Activated naive CD8-positive, alpha-beta T cell treated with anti-CD3 and anti-CD28 coated beads, Interleukin-2, amount 50 U/mL, for 24 hours (primary cell): Measurements from ENCODE around the gene ZNF93.
"Not testable (repeated sequence)": the region's sequence is repeated elsewhere in the genome, so short reads cannot be mapped to it uniquely, and the experiment has no call there.

ENCODE experiments used
- ATAC-seq: fragments of 150-1000 bp; cut with Tn5 transposase; one replicate; pipeline ENCODE4 v1.10.0; 2021
- DNase-seq: peaks from one replicate; pipeline ENCODE4 v3.0.0; 2021
- H3K27ac Mint-ChIP-seq: one replicate; pipeline ENCODE4 v1.8.0; 2021; ENCODE audit warnings: mild to moderate bottlenecking, mixed read lengths
- H3K27me3 Mint-ChIP-seq: one replicate; pipeline ENCODE4 v1.8.0; 2021; ENCODE audit warnings: mixed read lengths
- H3K36me3 Mint-ChIP-seq: one replicate; pipeline ENCODE4 v1.8.0; 2021; ENCODE audit warnings: low read depth, mixed read lengths
- H3K4me1 Mint-ChIP-seq: one replicate; pipeline ENCODE4 v1.8.0; 2021; ENCODE audit warnings: mixed read lengths
- H3K4me3 Mint-ChIP-seq: one replicate; pipeline ENCODE4 v1.8.0; 2021; ENCODE audit warnings: mild to moderate bottlenecking, moderate library complexity, mixed read lengths
- H3K9me3 Mint-ChIP-seq: one replicate; pipeline ENCODE4 v1.8.0; 2021; ENCODE audit warnings: mixed read lengths

ZNF93 gene

DNA sequence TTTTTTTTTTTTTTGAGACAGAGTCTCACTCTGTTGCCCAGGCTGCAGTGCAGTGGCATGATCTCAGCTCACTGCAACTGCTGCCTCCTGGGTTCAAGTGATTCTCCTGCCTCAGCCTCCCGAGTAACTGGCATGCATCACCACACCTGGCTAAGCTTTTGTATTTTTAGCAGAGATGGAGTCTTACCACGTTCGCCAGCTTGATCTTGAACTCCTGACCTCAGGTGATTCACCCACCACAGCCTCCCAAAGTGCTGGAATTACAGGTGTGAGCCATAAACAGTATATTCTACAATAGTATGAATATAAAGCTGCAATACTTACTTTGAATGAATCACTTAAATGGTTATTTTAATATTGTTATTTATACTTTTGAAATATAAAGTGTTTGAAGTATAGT lies 6.8 kb downstream of the ZNF93 start:
- not testable (repeated sequence) for H3K27ac Mint-ChIP-seq, H3K4me3 Mint-ChIP-seq, H3K27me3 Mint-ChIP-seq, ATAC-seq, H3K9me3 Mint-ChIP-seq, DNase-seq
- Mint-ChIP-seq H3K36me3 (peaks cover 48% of the 10 kb centered on the region), H3K4me1 (peaks cover 20% of the 10 kb centered on the region)

DNA sequence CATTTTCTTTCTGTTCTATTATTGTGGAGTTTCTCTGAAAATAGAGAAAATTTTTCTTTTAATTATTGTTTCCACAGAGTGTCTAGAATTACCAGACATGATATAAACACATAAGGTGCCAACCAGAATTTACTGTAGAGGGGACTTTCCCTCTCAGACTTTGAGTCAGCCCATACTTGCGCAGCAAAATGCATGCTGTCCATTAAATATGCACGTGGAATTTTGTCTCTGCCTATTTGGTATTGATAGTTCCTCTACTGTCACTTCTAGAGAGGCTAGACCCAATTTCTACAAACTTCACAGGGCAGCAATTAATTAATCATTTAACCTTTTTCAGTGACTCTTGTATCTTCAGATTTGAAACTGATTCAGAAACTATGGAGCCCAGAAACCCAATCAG lies 8.9 kb downstream of the ZNF93 start:
- H3K9me3 Mint-ChIP-seq: peaks cover 4% of the 10 kb centered on the region
- ATAC-seq (no peak), DNase-seq (no peak)
- no peaks in the 10 kb centered on the region for H3K27me3 Mint-ChIP-seq
- no peak overlapping the region for H3K27ac Mint-ChIP-seq
- H3K4me3 Mint-ChIP-seq: no peak overlapping the region
- H3K4me1 Mint-ChIP-seq: peaks cover 15% of the 10 kb centered on the region
- peaks cover 46% of the 10 kb centered on the region for H3K36me3 Mint-ChIP-seq

DNA sequence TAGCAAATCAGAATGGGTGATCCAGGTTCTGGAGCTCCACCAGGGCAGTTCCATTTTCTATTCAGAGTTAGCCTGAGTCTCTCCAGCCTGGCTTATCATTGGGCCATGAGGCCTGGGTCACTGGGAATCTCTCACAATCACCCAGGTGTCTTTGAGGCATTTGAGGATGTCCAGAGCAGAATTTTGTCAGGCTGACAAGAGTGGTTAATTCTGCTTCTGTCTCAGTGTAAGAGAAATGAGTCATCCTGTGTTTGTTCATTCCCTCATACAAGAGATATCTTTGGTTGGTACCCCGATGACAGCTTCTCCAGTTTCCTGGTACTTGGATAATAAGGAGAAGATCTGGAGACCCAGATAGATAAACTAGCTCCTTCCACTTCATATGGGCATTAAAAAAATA lies 10.4 kb downstream of the ZNF93 start:
- Mint-ChIP-seq H3K4me1 (peaks cover 9% of the 10 kb centered on the region), H3K9me3 (peaks cover 4% of the 10 kb centered on the region), H3K4me3 (no peak overlapping the region), H3K27me3 (no peaks in the 10 kb centered on the region), H3K36me3 (peaks cover 44% of the 10 kb centered on the region), H3K27ac (no peak overlapping the region)
- DNase-seq: no peak
- ATAC-seq: no peak

GRCh38 chr19:19914596-19914995 lies 13.8 kb downstream of the ZNF93 start:
- Mint-ChIP-seq H3K36me3 (peaks cover 55% of the 10 kb centered on the region), H3K27me3 (no peaks in the 10 kb centered on the region), H3K4me1 (no peaks in the 10 kb centered on the region), H3K27ac (no peak overlapping the region), H3K9me3 (peaks cover 4% of the 10 kb centered on the region), H3K4me3 (no peak overlapping the region)
- ATAC-seq (no peak), DNase-seq (no peak)

DNA sequence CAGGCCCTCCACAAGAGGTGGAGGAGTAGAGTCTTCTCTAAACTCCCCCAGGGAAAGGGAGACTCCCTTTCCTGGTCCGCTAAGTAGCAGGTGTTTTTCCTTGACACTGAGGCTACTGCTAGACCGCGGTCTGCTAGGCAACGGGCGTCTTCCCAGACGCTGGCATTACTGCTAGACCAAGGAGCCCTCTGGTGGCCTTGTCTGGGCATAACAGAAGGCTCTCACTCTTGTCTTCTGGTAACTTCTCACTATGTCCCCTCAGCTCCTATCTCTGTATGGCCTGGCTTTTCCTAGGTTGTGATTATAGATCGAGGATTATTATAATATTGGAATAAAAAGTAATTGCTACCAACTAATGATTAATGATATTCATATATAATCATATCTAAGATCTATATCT lies 29.7 kb downstream of the ZNF93 start:
- not testable (repeated sequence) for H3K27me3 Mint-ChIP-seq, ATAC-seq, H3K4me3 Mint-ChIP-seq, H3K4me1 Mint-ChIP-seq, H3K27ac Mint-ChIP-seq
- peaks cover 75% of the 10 kb centered on the region for H3K36me3 Mint-ChIP-seq
- peak; percentile 32 for DNase-seq
- peaks cover 45% of the 10 kb centered on the region for H3K9me3 Mint-ChIP-seq

DNA sequence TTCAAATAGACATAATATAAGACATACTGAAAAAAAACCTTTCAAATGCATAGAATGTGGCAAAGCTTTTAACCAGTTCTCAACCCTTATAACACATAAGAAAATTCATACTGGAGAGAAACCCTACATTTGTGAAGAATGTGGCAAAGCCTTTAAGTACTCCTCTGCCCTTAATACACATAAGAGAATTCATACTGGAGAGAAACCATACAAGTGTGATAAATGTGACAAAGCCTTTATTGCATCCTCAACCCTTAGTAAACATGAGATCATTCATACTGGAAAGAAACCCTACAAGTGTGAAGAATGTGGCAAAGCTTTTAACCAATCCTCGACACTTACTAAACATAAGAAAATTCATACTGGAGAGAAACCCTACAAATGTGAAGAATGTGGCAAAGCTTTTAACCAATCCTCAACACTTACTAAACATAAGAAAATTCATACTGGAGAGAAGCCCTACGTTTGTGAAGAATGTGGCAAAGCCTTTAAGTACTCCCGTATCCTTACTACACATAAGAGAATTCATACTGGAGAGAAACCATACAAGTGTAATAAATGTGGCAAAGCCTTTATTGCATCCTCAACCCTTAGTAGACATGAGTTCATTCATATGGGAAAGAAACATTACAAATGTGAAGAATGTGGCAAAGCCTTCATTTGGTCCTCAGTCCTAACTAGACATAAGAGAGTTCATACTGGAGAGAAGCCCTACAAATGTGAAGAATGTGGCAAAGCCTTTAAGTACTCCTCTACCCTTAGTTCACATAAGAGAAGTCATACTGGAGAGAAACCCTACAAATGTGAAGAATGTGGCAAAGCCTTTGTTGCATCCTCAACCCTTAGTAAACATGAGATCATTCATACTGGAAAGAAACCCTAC lies 32.9 kb downstream of the ZNF93 start:
- peaks cover 52% of the 10 kb centered on the region for H3K9me3 Mint-ChIP-seq
- H3K27ac Mint-ChIP-seq, H3K4me3 Mint-ChIP-seq, ATAC-seq, DNase-seq, H3K4me1 Mint-ChIP-seq, H3K27me3 Mint-ChIP-seq: not testable (repeated sequence)
- H3K36me3 Mint-ChIP-seq: peaks cover 52% of the 10 kb centered on the region

GRCh38 chr19:19937403-19937802 lies 36.7 kb downstream of the ZNF93 start:
- no peak overlapping the region for H3K4me3 Mint-ChIP-seq
- no peaks in the 10 kb centered on the region for H3K4me1 Mint-ChIP-seq
- no peak for DNase-seq
- no peak for ATAC-seq
- H3K27ac Mint-ChIP-seq: no peak overlapping the region
- no peaks in the 10 kb centered on the region for H3K27me3 Mint-ChIP-seq
- H3K9me3 Mint-ChIP-seq: peaks cover 62% of the 10 kb centered on the region
- H3K36me3 Mint-ChIP-seq: peaks cover 39% of the 10 kb centered on the region

DNA sequence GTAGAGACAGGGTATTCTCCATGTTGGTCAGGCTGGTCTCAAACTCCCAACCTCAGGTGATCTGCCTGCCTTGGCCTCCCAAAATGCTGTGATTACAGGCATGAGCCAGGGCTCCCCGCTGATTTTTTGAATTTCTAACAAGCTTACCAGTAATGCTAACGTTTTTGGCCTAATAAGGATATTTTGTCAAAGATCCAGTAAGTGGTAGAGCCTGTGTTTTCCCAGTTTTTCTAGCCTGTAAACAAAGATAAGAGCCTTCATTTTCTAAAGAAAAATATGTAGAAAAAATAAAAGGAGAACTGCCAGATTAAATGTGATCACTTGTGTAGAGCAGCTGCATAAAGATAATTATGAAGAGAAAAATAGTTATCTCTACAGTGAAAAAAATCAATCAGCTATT lies 37.7 kb downstream of the ZNF93 start:
- Mint-ChIP-seq H3K9me3 (peaks cover 52% of the 10 kb centered on the region), H3K36me3 (peaks cover 29% of the 10 kb centered on the region), H3K27me3 (no peaks in the 10 kb centered on the region), H3K4me1 (no peaks in the 10 kb centered on the region), H3K27ac (no peak overlapping the region), H3K4me3 (no peak overlapping the region)
- DNase-seq (no peak), ATAC-seq (no peak)

GRCh38 chr19:19943848-19944582 lies 43.3 kb downstream of the ZNF93 start:
- Mint-ChIP-seq H3K4me1 (no peaks in the 10 kb centered on the region), H3K27ac (no peak overlapping the region), H3K9me3 (peaks cover 28% of the 10 kb centered on the region), H3K36me3 (peaks cover 3% of the 10 kb centered on the region), H3K4me3 (no peak overlapping the region), H3K27me3 (peaks cover 4% of the 10 kb centered on the region)
- DNase-seq (no peak), ATAC-seq (no peak)

DNA sequence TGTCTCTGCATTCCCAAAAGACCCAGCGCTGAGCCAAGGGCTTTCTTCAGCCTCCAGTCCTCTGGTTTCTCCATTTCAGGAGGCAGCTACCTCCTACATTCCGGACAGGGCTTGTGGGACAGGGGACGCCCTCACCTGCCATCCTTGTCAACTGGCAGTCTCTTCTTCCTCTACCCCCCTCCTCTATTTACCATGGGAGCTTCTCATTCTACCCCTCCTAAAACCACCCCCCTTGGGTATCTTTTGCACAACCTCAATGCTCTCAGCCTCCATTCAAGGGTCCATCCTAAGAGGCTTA lies 43.8 kb downstream of the ZNF93 start:
- Mint-ChIP-seq H3K27ac (no peak overlapping the region), H3K4me3 (no peak overlapping the region), H3K36me3 (peaks cover 1% of the 10 kb centered on the region), H3K9me3 (peaks cover 23% of the 10 kb centered on the region), H3K4me1 (no peaks in the 10 kb centered on the region), H3K27me3 (peaks cover 4% of the 10 kb centered on the region)
- ATAC-seq (no peak), DNase-seq (no peak)

GRCh38 chr19:19946226-19946625 lies 45.5 kb downstream of the ZNF93 start:
- Mint-ChIP-seq H3K36me3 (peaks cover 1% of the 10 kb centered on the region), H3K9me3 (peaks cover 20% of the 10 kb centered on the region), H3K4me3 (no peak overlapping the region), H3K27me3 (peaks cover 4% of the 10 kb centered on the region), H3K27ac (no peak overlapping the region), H3K4me1 (no peaks in the 10 kb centered on the region)
- ATAC-seq: no peak
- DNase-seq: no peak

DNA sequence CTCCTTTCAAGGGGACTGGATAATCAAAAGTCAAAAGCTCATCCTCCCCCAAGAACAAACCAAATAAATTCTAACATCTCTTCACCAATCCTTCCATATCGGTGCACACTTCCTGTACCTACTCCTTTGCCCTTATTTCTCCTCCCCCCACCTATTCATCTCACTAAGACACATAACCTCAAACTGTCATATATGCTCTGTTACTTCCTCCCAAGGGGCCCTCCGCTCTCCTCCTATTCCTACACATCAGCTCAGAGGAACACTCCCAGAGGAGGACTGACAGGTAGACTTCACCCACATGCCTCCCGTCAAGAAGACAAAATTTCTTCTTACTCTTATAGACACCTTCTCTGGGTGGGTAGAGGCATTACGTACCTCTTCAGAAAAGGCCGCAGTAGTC lies 48.1 kb downstream of the ZNF93 start:
- DNase-seq: no peak
- H3K9me3 Mint-ChIP-seq: peaks cover 11% of the 10 kb centered on the region
- no peak overlapping the region for H3K27ac Mint-ChIP-seq
- no peak for ATAC-seq
- no peaks in the 10 kb centered on the region for H3K4me1 Mint-ChIP-seq
- H3K27me3 Mint-ChIP-seq: peaks cover 4% of the 10 kb centered on the region
- H3K4me3 Mint-ChIP-seq: no peak overlapping the region
- H3K36me3 Mint-ChIP-seq: no peaks in the 10 kb centered on the region

GRCh38 chr19:19955208-19955607 lies 54.5 kb downstream of the ZNF93 start:
- H3K4me3 Mint-ChIP-seq: no peak overlapping the region
- no peak for ATAC-seq
- DNase-seq: no peak
- no peaks in the 10 kb centered on the region for H3K36me3 Mint-ChIP-seq
- peaks cover 5% of the 10 kb centered on the region for H3K4me1 Mint-ChIP-seq
- no peaks in the 10 kb centered on the region for H3K9me3 Mint-ChIP-seq
- no peaks in the 10 kb centered on the region for H3K27me3 Mint-ChIP-seq
- no peak overlapping the region for H3K27ac Mint-ChIP-seq

- no peaks in the 10 kb centered on the region for H3K36me3 Mint-ChIP-seq
- no peak overlapping the region for H3K4me3 Mint-ChIP-seq
- H3K4me1 Mint-ChIP-seq: peaks cover 5% of the 10 kb centered on the region
- no peak for DNase-seq
- no peak for ATAC-seq
- no peaks in the 10 kb centered on the region for H3K27me3 Mint-ChIP-seq
- H3K27ac Mint-ChIP-seq: no peak overlapping the region
- no peaks in the 10 kb centered on the region for H3K9me3 Mint-ChIP-seq
These were observed 55.8 kb downstream of the ZNF93 start for GRCh38 chr19:19956434-19957075.

DNA sequence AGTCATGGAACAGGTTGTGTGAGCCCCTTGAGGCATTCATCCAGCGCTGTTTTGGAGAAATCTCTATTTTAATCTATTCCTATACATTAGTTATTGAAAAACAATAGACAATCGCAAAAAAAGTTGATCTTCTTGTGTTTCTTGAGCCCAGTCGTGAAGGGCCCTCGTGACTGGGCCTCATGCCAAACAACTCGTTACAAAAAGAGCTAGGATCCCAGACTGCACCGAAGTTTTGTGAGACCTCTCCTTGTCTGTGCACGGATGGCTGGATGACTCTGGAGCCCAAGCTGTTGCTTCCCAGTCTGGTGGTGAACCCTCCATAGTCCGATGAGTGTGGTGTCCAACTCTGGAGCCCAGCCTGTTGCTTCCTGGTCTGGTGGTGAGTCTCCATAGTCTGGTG lies 57.0 kb downstream of the ZNF93 start:
- not testable (repeated sequence) for H3K9me3 Mint-ChIP-seq, H3K36me3 Mint-ChIP-seq, ATAC-seq, H3K27ac Mint-ChIP-seq, H3K4me3 Mint-ChIP-seq, H3K4me1 Mint-ChIP-seq, H3K27me3 Mint-ChIP-seq, DNase-seq
